HG03139 (cell line): ENCODE results near the gene WDR27.
"Not testable (repeated sequence)": the region's sequence is repeated elsewhere in the genome, so short reads cannot be mapped to it uniquely, and the experiment has no call there.

ENCODE experiments used
- ATAC-seq: cut with Tn5 transposase; IDR thresholded peaks from one replicate; pipeline ENCODE4 v1.9.1; 2021; ENCODE audit not compliant: unreplicated experiment

The WDR27 gene

GRCh38 chr6:169494038-169494437 lies 207.8 kb downstream of the WDR27 start:
- no peak for ATAC-seq

DNA sequence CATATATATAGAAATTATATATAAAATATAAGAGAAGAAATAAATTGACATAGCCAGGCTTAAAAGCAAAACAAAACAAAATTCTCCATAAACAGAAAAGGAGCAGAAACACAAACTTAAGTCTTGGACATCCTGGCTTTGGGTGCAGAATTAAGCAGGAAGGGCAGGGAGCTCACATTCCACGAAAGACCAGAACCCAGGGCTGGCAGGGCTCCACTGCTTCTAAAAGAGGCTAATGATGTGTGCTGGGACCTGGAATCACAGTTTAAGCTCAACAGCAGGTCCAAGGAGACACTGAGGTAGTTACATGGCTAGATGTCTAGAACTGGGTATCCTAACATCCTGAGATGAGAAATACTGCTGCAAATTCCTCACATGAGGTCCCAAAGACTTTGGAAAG lies 210.3 kb downstream of the WDR27 start:
- ATAC-seq, result no peak

DNA sequence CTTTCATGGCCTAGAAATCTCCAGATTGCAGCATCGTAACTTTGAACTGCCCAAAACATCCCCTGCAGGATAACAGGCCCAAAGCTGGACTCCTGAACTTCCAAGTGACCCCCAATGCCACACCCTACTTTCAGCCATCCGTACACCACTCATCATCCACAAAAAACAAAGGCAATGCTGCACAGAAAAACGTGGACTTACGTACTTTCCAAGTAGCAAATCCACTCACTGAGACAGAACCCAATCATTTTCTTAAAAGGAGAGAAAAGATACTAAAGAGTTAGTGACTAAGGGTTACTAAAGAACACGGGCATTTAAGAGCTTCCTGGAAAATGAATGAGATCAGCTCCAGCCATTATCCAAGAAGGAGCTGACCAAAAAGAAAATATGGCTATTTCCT lies 211.0 kb downstream of the WDR27 start:
- ATAC-seq, result no peak

GRCh38 chr6:169490246-169490641 lies 211.6 kb downstream of the WDR27 start:
- no peak for ATAC-seq

- no peak for ATAC-seq
Observed at GRCh38 chr6:169489563-169490245, 212.1 kb downstream of the WDR27 start.

- ATAC-seq, result no peak
Observed at GRCh38 chr6:169487579-169488436, 214.0 kb downstream of the WDR27 start.

DNA sequence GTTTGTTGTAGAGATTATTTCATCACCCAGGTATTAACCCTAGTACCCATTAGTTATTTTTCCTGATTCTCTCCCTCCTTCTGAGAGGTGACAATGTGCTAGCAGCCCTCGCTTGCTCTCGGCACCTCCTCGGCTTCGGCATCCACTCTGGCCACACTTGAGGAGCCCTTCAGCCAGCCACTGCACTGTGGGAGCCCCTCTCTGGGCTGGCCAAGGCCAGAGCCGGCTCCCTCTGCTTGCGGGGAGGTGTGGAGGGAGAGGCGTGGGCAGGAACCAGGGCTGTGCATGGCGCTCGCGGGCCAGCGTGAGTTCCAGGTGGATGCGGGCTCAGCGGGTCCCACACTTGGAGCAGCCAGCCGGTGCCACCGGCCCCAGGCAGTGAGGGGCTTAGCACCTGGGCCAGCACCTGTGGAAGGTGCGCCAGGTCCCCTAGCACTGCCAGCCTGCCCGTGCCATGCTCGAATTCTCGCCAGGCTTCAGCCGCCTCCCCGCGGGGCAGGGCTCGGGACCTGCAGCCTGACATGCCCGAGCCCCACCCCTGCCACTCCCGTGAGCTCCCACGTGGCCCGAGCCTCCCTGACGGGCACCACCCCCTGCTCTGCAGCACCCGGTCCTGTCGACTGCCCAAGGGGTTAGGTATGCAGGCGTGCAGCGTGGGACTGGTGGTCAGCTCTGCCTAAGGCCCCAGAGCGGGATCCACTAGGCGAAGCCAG lies 221.9 kb downstream of the WDR27 start:
- no peak for ATAC-seq

DNA sequence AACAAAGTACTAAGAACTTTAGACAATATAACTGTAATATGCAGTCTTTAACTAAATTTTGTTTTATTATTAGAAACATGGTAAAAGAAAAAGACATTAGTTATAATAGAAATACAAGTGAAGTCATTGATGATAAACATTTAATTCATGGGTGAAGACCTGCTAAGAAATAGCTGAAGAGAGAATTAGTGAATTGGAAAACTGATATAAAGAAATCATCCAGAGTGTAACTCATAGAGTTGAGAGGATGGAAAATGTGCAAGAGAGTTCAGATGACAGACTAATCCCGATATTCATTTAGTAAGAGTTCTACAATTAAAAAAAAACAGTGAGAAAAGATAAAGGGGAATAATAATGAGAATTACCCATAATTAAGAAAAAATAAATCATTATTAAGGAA lies 227.5 kb downstream of the WDR27 start:
- ATAC-seq, result no peak

DNA sequence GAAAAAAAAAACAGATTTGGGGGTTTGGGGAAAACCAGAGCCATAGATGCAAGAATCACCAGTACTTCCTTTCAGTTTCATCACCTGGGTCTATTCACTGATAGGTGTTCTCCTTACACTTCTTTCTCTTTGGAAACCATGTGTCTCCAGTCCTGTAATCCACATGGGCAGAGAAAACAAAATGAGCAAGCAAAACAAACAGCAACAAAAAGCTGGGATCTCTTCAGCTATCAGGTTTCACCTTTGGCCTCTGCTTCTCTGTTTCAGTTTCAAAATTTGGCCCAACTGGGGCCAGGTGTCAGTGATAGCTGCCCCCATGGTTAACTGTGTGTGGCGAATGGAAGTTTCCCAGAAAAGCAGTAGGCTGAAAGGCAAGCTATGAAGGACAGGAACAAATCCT lies 228.2 kb downstream of the WDR27 start:
- no peak for ATAC-seq

DNA sequence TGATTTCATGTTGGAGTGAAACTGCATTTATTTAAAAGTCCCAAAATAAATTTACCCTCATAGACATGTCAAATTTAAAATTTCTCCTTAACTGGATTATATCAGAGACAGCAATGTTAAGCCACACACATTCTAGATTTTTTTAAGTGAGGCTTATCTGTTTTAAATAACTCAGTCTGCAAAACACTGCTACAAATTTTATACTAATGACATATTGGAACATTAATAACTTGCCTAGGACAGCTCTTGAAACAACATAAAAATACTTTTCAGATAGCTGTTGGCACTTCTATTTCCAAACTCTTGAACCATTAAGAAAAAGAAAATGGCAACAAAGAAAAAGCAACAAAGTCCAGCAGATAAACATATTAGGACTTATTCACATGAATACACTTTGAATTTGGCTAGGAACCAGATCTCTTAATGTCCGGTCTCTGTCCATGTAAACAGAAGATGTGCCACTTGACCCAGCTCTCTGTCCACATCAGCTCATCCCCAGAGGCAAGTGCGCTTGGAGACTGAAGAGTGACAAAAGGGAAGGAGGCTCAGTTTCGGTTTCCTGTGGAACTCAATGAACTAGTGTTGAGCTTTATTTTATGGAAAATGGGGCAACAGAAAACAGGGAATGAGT lies 228.9 kb downstream of the WDR27 start:
- ATAC-seq, result no peak

GRCh38 chr6:169470790-169471189 lies 231.0 kb downstream of the WDR27 start:
- no peak for ATAC-seq

DNA sequence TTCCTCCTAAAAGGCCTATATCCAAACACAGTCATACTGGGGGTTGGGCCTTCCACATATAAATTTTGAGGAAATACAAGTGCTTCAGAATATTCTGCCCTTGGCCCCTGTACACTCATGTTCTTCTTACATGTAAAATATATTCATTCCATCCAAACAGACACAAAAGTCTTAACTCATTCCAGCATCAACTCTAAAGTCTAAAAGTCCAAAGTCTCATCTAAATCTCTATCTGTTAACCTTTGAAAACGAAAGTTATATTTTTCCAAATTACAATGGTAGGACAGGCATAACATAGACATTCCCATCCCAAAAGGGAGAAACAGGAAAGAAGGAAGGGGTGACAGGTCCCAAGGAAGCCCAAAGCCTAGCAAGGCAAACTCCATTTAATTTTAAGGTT lies 232.8 kb downstream of the WDR27 start:
- no peak for ATAC-seq

- not testable (repeated sequence) for ATAC-seq
Observed at GRCh38 chr6:169467755-169468154, 234.1 kb downstream of the WDR27 start.

DNA sequence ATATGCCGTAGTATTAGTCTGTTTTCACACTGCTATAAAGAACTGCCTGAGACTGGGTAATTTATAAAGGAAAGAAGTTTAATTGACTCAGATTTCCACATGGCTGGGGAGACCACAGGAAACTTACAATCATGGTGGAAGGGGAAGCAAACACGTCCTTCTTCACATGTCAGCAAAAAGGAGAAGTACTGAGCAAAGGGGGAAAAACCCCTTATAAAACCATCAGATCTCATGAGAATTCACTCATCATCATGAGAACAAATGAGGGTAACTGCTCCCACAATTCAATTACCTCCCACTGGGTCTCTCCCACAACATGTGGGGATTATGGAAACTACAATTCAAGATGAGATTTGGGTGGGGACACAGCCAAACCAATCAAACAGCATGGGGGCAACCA lies 235.6 kb downstream of the WDR27 start:
- not testable (repeated sequence) for ATAC-seq

DNA sequence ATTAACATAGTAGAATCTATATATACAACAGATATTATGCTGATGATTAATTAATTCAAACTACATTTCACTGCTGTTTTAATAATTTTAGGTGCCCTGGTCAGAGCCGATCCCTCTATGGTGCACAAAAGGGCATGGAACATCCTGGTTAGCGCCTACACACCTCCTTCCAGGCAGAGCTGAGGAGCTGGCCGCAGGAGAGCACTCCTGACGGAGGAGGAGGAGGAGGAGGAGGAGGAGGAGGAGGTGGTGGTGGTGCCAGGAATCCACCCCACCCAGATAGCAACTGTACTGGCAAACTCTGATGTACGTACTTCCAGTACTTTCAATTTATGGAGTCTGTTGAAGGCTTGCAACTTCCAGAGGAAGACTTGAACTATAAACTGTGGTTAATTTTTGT lies 244.1 kb downstream of the WDR27 start:
- no peak for ATAC-seq

DNA sequence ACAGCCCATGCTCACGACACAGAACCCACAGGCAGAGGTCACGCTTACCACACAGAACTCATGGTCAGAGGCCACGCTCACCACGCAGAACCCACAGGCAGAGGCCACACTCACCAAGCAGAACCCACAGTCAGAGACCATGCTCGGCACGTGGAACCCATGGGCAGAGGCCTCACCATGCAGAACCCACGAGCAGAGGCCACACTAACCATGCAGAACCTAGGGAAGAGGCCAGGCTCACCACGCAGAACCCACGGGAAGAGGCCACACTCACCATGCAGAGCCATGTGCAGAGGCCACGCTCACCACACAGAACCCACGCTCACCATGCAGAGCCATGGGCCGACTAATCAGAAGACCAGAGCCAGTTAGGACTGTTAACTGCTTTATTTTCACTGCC lies 245.0 kb downstream of the WDR27 start:
- no peak for ATAC-seq

- no peak for ATAC-seq
Observed at GRCh38 chr6:169455470-169455869, 246.4 kb downstream of the WDR27 start.

DNA sequence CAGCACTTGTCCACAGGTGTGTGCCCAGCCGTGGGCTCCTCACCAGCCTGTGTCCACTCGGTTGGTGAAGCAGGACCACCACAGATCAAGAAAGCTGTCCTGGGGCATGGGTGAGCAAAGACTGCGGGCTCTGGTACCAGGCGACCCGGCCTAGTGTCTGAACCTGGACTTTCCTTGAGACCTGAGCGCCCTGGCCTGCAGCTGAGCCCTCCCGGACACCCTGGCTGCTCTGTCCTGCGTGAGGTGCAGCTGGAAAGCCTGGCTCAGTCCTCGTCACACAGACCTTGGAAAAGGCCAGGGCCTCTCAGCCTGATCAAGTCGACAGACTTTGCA lies 247.0 kb downstream of the WDR27 start:
- ATAC-seq, result no peak

GRCh38 chr6:169454204-169454871 lies 247.5 kb downstream of the WDR27 start:
- no peak for ATAC-seq

- ATAC-seq, result no peak
Observed at GRCh38 chr6:169452869-169453620, 248.8 kb downstream of the WDR27 start.
